Measurements from ENCODE around the gene ADRA1B.

Gene ADRA1B

DNA sequence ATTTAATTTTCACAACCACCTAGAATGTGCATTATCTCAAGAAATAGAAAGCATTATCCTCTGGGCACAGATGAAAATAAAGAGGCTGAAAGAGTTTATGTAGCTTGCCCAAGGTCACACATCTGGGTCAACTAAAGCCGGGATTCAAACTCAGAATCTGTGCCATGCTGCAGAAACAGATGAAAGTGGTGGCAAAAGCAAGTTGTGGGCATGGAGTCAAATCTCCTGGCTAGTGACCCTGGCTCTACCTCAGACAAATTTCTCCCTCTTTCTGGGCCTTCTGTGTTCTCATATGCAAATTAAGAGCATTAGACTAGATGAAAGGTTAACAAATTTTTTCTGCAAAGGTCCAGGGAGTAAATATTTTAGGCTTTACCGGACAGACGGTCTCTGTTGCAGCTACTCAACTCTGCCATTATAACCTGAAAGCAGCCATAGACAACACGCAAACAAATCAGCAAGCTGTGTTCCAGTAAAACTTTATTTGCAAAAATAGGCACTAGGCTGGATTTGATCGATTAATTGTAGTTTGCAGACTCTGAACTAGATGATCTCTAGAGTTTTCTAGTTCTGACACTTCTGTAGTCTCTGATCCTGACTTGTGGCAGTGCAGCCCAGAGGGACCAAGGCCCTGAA lies 6.0 kb upstream of the ADRA1B start:
- TF ChIP-seq RAD21 (IDR thresholded peaks at IDR 0.05; ENCODE audit: low read depth), result no peak
- no peak for TF ChIP-seq TCF12 (IDR thresholded peaks at IDR 0.05; ENCODE audit: low read depth)
- no peak for TF ChIP-seq EGR1 (IDR thresholded peaks at IDR 0.05)
- no peak for TF ChIP-seq EP300 (IDR thresholded peaks at IDR 0.05; ENCODE audit: borderline replicate concordance)

DNA sequence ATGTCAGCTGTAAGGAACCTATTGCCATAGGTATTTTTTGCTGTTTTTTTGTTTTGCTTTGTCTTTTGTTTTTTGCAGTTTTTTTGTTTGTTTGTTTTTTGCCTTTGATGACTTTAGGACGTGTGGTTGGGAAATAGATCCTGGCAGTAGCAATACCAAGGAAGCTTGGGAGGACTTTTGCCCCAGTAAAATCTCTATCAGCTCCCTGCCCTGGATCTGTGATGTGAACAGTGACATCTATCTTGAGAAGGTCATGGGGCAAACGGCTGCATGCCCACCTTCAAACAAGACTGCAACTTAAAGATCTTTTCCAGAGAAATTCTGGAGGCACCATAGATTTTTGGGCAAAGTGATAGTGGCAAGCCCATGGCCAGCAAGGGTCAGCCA lies 5.4 kb upstream of the ADRA1B start:
- TF ChIP-seq FOXM1 (IDR thresholded peaks at IDR 0.05; ENCODE audit: borderline replicate concordance, low read depth) (no peak), EP300 (IDR thresholded peaks at IDR 0.05; ENCODE audit: borderline replicate concordance) (no peak), YY1 (IDR thresholded peaks at IDR 0.05; ENCODE audit: low read depth) (no peak), TAF1 (IDR thresholded peaks at IDR 0.05; ENCODE audit: low read depth) (no peak), TEAD4 (IDR thresholded peaks at IDR 0.05) (no peak), EGR1 (IDR thresholded peaks at IDR 0.05) (no peak)
- TF ChIP-seq, protein P1, sequence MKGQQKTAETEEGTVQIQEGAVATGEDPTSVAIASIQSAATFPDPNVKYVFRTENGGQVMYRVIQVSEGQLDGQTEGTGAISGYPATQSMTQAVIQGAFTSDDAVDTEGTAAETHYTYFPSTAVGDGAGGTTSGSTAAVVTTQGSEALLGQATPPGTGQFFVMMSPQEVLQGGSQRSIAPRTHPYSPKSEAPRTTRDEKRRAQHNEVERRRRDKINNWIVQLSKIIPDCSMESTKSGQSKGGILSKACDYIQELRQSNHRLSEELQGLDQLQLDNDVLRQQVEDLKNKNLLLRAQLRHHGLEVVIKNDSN (IDR thresholded peaks at IDR 0.05), result no peak

DNA sequence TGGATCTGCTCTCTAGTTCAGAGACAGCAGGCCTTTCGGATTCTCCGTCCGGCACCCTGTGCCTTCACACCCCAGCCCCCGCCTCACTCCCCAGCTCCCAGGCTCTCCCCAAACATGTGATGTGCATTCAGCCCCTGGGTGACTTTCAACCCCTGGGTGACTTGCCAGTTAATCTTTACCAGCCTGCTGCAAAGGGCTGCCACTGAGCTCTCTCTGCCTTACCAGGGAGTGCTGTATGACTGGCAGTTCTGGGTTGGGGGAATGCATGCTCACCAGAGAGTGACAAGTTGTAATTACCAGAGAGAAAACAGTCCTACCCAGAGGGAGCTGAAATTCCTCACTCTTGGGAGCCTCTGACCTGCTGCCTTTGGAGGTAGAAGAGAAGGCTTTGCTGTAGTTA lies 4.9 kb upstream of the ADRA1B start:
- TF ChIP-seq RAD21 (IDR thresholded peaks at IDR 0.05; ENCODE audit: low read depth) (no peak), TCF12 (IDR thresholded peaks at IDR 0.05; ENCODE audit: low read depth) (no peak), FOXM1 (IDR thresholded peaks at IDR 0.05; ENCODE audit: borderline replicate concordance, low read depth) (no peak), ZBTB7A (IDR thresholded peaks at IDR 0.05; ENCODE audit: low read depth) (no peak), EGR1 (IDR thresholded peaks at IDR 0.05) (no peak), CEBPB (IDR thresholded peaks at IDR 0.05) (no peak), YY1 (IDR thresholded peaks at IDR 0.05; ENCODE audit: low read depth) (no peak), TEAD4 (IDR thresholded peaks at IDR 0.05) (no peak), TAF1 (IDR thresholded peaks at IDR 0.05; ENCODE audit: low read depth) (no peak), NFIC (IDR thresholded peaks at IDR 0.05) (no peak), CREB1 (IDR thresholded peaks at IDR 0.05; ENCODE audit: low read depth) (no peak), EP300 (IDR thresholded peaks at IDR 0.05; ENCODE audit: borderline replicate concordance) (no peak)
- TF ChIP-seq, protein P2, sequence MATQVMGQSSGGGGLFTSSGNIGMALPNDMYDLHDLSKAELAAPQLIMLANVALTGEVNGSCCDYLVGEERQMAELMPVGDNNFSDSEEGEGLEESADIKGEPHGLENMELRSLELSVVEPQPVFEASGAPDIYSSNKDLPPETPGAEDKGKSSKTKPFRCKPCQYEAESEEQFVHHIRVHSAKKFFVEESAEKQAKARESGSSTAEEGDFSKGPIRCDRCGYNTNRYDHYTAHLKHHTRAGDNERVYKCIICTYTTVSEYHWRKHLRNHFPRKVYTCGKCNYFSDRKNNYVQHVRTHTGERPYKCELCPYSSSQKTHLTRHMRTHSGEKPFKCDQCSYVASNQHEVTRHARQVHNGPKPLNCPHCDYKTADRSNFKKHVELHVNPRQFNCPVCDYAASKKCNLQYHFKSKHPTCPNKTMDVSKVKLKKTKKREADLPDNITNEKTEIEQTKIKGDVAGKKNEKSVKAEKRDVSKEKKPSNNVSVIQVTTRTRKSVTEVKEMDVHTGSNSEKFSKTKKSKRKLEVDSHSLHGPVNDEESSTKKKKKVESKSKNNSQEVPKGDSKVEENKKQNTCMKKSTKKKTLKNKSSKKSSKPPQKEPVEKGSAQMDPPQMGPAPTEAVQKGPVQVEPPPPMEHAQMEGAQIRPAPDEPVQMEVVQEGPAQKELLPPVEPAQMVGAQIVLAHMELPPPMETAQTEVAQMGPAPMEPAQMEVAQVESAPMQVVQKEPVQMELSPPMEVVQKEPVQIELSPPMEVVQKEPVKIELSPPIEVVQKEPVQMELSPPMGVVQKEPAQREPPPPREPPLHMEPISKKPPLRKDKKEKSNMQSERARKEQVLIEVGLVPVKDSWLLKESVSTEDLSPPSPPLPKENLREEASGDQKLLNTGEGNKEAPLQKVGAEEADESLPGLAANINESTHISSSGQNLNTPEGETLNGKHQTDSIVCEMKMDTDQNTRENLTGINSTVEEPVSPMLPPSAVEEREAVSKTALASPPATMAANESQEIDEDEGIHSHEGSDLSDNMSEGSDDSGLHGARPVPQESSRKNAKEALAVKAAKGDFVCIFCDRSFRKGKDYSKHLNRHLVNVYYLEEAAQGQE (IDR thresholded peaks at IDR 0.05; ENCODE audit: low read depth), result no peak
- TF ChIP-seq, protein P3, sequence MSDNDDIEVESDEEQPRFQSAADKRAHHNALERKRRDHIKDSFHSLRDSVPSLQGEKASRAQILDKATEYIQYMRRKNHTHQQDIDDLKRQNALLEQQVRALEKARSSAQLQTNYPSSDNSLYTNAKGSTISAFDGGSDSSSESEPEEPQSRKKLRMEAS (IDR thresholded peaks at IDR 0.05), result no peak

DNA sequence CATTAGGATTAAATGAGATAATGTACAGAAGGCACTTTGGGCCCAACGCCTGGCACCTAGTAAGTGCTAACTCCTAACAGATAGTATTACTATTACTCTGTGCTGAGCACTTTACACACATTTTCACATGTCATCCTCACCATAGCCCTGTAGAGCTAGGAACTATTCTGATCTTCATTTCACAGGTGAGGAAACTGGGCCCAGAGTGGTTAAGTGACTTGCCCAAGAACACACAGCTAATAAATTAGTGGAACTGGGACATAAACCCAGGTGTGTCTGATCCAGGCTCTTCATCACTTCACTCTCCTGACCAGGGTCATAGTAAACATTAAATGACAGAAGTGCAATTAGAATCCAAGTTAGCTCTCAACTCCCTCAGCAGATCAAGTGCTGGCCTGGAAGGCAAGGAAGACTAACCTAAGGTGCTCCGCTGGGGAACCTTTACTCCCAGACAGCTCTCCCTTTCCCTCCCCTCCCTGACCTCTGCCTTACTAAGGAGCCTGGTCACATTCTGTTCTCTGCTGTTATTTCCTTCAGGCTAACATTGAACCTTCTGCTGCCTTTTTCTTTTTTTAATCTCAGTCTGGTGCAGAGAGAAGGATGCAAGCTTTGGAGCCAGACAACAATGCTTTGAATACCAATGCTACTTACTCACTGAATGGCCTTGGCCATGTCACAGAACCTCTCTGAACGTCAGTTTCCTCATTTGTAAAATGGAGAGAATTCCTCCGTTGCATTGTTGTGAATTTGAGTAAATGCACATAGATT lies 4.1 kb upstream of the ADRA1B start:
- TF ChIP-seq EP300 (IDR thresholded peaks at IDR 0.05; ENCODE audit: borderline replicate concordance) (peak; percentile 80; the same call in 1 of the 2 replicates), TAF1 (IDR thresholded peaks at IDR 0.05; ENCODE audit: low read depth) (no peak), RAD21 (IDR thresholded peaks at IDR 0.05; ENCODE audit: low read depth) (peak; percentile 7; the same call in 1 of the 2 replicates), TEAD4 (IDR thresholded peaks at IDR 0.05) (peak; percentile 82), FOXM1 (IDR thresholded peaks at IDR 0.05; ENCODE audit: borderline replicate concordance, low read depth) (peak; percentile 48; the same call in 1 of the 2 replicates), EGR1 (IDR thresholded peaks at IDR 0.05) (no peak), TCF12 (IDR thresholded peaks at IDR 0.05; ENCODE audit: low read depth) (peak; percentile 61), NFIC (IDR thresholded peaks at IDR 0.05) (peak; percentile 57; the same call in 1 of the 2 replicates)
- TF ChIP-seq, protein P3 (IDR thresholded peaks at IDR 0.05), result no peak

GRCh38 chr5:159913048-159913447 lies 3.2 kb upstream of the ADRA1B start:
- TF ChIP-seq TCF12 (IDR thresholded peaks at IDR 0.05; ENCODE audit: low read depth), result no peak

GRCh38 chr5:159913501-159913900 lies 2.8 kb upstream of the ADRA1B start:
- TF ChIP-seq, protein P1 (IDR thresholded peaks at IDR 0.05), result no peak
- TF ChIP-seq ZBTB7A (IDR thresholded peaks at IDR 0.05; ENCODE audit: low read depth), result no peak
- no peak for TF ChIP-seq NFIC (IDR thresholded peaks at IDR 0.05)
- no peak for TF ChIP-seq RAD21 (IDR thresholded peaks at IDR 0.05; ENCODE audit: low read depth)
- TF ChIP-seq, protein P2 (IDR thresholded peaks at IDR 0.05; ENCODE audit: low read depth), result no peak
